ENCODE measurements around the gene LMX1A.

LMX1A gene

GRCh38 chr1:165355977-165356811 is at the start of gene LMX1A:
TSS of gene LMX1A (minus strand) at chr1:165356715. CDS start at chr1:165355559, 1,156 bp downstream.
- no peak for DNase-seq

- DNase-seq: peak; percentile 15
Measured at GRCh38 chr1:165403835-165404482, 47.4 kb upstream of the LMX1A start.

- DNase-seq: no peak
Measured at GRCh38 chr1:165402517-165403111, 46.1 kb upstream of the LMX1A start.

- peak; percentile 33 for DNase-seq
Measured at GRCh38 chr1:165397944-165398343, 41.4 kb upstream of the LMX1A start.

GRCh38 chr1:165395901-165396300 is 39.4 kb upstream of the LMX1A start:
- no peak for DNase-seq

- DNase-seq: no peak
Measured at GRCh38 chr1:165395478-165395877, 39.0 kb upstream of the LMX1A start.

GRCh38 chr1:165392634-165393571 is 36.4 kb upstream of the LMX1A start:
- DNase-seq: peak; percentile 94

GRCh38 chr1:165389609-165390008 is 33.1 kb upstream of the LMX1A start:
- DNase-seq: no peak

- DNase-seq: no peak
Measured at GRCh38 chr1:165387961-165388360, 31.4 kb upstream of the LMX1A start.

- no peak for DNase-seq
Measured at GRCh38 chr1:165387505-165387904, 31.0 kb upstream of the LMX1A start.

GRCh38 chr1:165383599-165384405 is 27.3 kb upstream of the LMX1A start:
- no peak for DNase-seq

- DNase-seq: no peak
Measured at GRCh38 chr1:165383067-165383466, 26.6 kb upstream of the LMX1A start.

GRCh38 chr1:165381745-165382505 is 25.4 kb upstream of the LMX1A start:
- DNase-seq: no peak

- DNase-seq: no peak
Measured at GRCh38 chr1:165376811-165377311, 20.3 kb upstream of the LMX1A start.

- DNase-seq: no peak
Measured at GRCh38 chr1:165376041-165376810, 19.7 kb upstream of the LMX1A start.

- DNase-seq: no peak
Measured at GRCh38 chr1:165375623-165376022, 19.1 kb upstream of the LMX1A start.

GRCh38 chr1:165371588-165372225 is 15.2 kb upstream of the LMX1A start:
- DNase-seq: no peak

GRCh38 chr1:165369255-165369848 is 12.8 kb upstream of the LMX1A start:
- DNase-seq: peak; percentile 41

GRCh38 chr1:165367375-165367993 is 11.0 kb upstream of the LMX1A start:
- DNase-seq: peak; percentile 77

All from CD4-positive, alpha-beta T cell treated with Interleukin-4 for 4 hours (primary cell).